HEK293 (cell line): Measurements from ENCODE around the gene S100A14.

Experiments
- CTCF ChIA-PET: fragments of 350-600 bp; formaldehyde crosslinking; extraction: SDS; loops from one replicate; lab custom pipeline; 2021; ENCODE audit warnings: antibody characterized with exemption; lab: Yijun Ruan, JAX
- POLR2A ChIA-PET: fragments of 300-600 bp; formaldehyde crosslinking; extraction: SDS; loops from one replicate; lab custom pipeline; 2020; ENCODE audit warnings: antibody characterized with exemption, inconsistent platforms; lab: Yijun Ruan, JAX
- H3K27ac ChIP-seq: fragments of 200-500 bp; sonication (Bioruptor generic); 2 replicates; pipeline ENCODE4 v1.5.1; 2014; ENCODE audit warnings: low read depth, low read length, control low read depth, inconsistent platforms; ENCODE audit errors: extremely low read depth
- H3K36me3 ChIP-seq, 2 experiments: fragments of 200-500 bp in 1 of 2; sonication (Bioruptor generic) in 1 of 2; 1 replicate in 1 of 2; 2 replicates in 1 of 2; pipeline ENCODE4 v1.5.1; 2014 to 2017; ENCODE audit warnings: inconsistent platforms in 2 of 2, low read length in 2 of 2; ENCODE audit not compliant: control insufficient read depth in 2 of 2, insufficient read depth in 1 of 2
- H3K4me1 ChIP-seq: fragments of 200-500 bp; sonication (Bioruptor generic); 2 replicates; pipeline ENCODE4 v1.5.1; 2014; ENCODE audit warnings: mild to moderate bottlenecking, low read length, inconsistent platforms; ENCODE audit not compliant: control insufficient read depth, insufficient read depth
- H3K4me3 ChIP-seq: 2 replicates; pipeline ENCODE4 v1.5.1; 2011; ENCODE audit warnings: low read depth, mild to moderate bottlenecking, control low read depth, low read length, moderate library complexity
- H3K9me3 ChIP-seq: fragments of 200-500 bp; sonication (Bioruptor generic); 2 replicates; pipeline ENCODE4 v1.5.1; 2014; ENCODE audit warnings: low read depth, low read length, inconsistent platforms; ENCODE audit not compliant: control insufficient read depth, insufficient read depth
- ZBTB17 ChIP-seq: fragments of 450-650 bp; formaldehyde crosslinking; IDR thresholded peaks from 2 replicates; pipeline ENCODE4 v1.5.1; 2016; ENCODE audit warnings: missing biosample characterization, missing genetic modification characterization
- ZBTB8A ChIP-seq: fragments of 450-650 bp; formaldehyde crosslinking; IDR thresholded peaks from 2 replicates; pipeline ENCODE4 v1.5.1; 2016; ENCODE audit warnings: missing biosample characterization, missing genetic modification characterization
- ZFHX2 ChIP-seq: fragments of 450-650 bp; formaldehyde crosslinking; conservative IDR thresholded peaks from 2 replicates; pipeline ENCODE4 v1.5.1; 2016; ENCODE audit warnings: missing biosample characterization, missing genetic modification characterization
- ZNF175 ChIP-seq: fragments of 450-650 bp; formaldehyde crosslinking; IDR thresholded peaks from 2 replicates; pipeline ENCODE4 v1.5.1; 2016; ENCODE audit warnings: missing biosample characterization, missing genetic modification characterization
- ZNF473 ChIP-seq: fragments of 450-650 bp; formaldehyde crosslinking; IDR thresholded peaks from 2 replicates; pipeline ENCODE4 v1.5.1; 2017; ENCODE audit warnings: missing biosample characterization, missing genetic modification characterization
- ZNF544 ChIP-seq: fragments of 450-650 bp; formaldehyde crosslinking; IDR thresholded peaks from 2 replicates; pipeline ENCODE4 v1.5.0; 2017; ENCODE audit warnings: missing biosample characterization, missing genetic modification characterization
- TF ChIP-seq, protein P1 (sequence below): fragments of 450-650 bp; formaldehyde crosslinking; IDR thresholded peaks from 2 replicates; pipeline ENCODE4 v1.5.1; 2016; ENCODE audit warnings: missing biosample characterization, missing genetic modification characterization, low read depth
- TF ChIP-seq, protein P2 (sequence below): fragments of 450-650 bp; formaldehyde crosslinking; IDR thresholded peaks from 2 replicates; pipeline ENCODE4 v1.5.1; 2016; ENCODE audit warnings: missing biosample characterization, missing genetic modification characterization, borderline replicate concordance
- TF ChIP-seq, protein P3 (sequence below): fragments of 450-650 bp; formaldehyde crosslinking; IDR thresholded peaks from 2 replicates; pipeline ENCODE4 v1.5.1; 2016; ENCODE audit warnings: missing biosample characterization, missing genetic modification characterization
- TF ChIP-seq, protein P4 (sequence below): fragments of 450-650 bp; formaldehyde crosslinking; IDR thresholded peaks from 2 replicates; pipeline ENCODE4 v1.5.1; 2016; ENCODE audit warnings: missing biosample characterization, missing genetic modification characterization
- TF ChIP-seq, protein P5 (sequence below): fragments of 450-650 bp; formaldehyde crosslinking; IDR thresholded peaks from 2 replicates; pipeline ENCODE4 v1.5.1; 2016; ENCODE audit warnings: missing biosample characterization, missing genetic modification characterization

S100A14 gene

DNA sequence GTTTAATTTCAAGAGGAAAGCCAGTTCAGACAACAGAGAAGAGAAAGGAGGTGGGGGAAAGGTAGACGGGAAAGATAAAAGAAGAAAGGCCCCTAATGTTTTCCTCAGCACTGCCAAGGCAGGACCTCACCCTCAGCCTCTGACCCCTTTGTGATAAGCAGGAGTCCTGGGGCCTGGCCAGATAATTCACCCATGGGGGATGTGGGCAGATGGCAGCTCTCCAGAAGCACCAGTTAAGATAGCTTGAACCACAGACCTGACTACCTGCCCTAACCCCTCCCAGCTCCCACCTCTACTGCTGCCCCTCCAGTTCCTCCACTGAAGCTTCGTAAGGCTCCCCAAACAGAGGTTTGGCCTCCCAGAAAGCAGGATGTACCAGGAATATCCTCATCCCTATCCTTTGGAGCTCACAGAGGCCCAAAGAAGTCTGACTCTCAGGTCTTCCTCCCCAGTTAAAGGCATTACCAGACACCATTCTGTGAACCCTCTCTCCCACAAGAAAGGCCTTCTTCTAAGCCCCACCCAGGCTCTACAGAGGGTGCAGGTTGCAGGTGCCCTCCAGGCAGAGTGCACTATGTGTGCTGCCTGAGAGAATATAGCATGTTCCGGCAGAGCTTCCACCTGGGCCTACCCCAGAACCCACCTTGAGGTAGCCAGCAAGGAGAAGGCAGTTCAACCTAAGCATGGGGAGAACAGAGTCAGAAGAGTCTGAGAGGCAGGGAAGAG is 33.2 kb upstream of the S100A14 start (continued):
- TF ChIP-seq, protein P1, sequence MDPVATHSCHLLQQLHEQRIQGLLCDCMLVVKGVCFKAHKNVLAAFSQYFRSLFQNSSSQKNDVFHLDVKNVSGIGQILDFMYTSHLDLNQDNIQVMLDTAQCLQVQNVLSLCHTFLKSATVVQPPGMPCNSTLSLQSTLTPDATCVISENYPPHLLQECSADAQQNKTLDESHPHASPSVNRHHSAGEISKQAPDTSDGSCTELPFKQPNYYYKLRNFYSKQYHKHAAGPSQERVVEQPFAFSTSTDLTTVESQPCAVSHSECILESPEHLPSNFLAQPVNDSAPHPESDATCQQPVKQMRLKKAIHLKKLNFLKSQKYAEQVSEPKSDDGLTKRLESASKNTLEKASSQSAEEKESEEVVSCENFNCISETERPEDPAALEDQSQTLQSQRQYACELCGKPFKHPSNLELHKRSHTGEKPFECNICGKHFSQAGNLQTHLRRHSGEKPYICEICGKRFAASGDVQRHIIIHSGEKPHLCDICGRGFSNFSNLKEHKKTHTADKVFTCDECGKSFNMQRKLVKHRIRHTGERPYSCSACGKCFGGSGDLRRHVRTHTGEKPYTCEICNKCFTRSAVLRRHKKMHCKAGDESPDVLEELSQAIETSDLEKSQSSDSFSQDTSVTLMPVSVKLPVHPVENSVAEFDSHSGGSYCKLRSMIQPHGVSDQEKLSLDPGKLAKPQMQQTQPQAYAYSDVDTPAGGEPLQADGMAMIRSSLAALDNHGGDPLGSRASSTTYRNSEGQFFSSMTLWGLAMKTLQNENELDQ (tag by site-specific recombination), result no peak
- TF ChIP-seq ZNF473 (tag by site-specific recombination) (no peak), ZNF544 (tag by site-specific recombination) (no peak), ZBTB8A (no peak)
- TF ChIP-seq, protein P2, sequence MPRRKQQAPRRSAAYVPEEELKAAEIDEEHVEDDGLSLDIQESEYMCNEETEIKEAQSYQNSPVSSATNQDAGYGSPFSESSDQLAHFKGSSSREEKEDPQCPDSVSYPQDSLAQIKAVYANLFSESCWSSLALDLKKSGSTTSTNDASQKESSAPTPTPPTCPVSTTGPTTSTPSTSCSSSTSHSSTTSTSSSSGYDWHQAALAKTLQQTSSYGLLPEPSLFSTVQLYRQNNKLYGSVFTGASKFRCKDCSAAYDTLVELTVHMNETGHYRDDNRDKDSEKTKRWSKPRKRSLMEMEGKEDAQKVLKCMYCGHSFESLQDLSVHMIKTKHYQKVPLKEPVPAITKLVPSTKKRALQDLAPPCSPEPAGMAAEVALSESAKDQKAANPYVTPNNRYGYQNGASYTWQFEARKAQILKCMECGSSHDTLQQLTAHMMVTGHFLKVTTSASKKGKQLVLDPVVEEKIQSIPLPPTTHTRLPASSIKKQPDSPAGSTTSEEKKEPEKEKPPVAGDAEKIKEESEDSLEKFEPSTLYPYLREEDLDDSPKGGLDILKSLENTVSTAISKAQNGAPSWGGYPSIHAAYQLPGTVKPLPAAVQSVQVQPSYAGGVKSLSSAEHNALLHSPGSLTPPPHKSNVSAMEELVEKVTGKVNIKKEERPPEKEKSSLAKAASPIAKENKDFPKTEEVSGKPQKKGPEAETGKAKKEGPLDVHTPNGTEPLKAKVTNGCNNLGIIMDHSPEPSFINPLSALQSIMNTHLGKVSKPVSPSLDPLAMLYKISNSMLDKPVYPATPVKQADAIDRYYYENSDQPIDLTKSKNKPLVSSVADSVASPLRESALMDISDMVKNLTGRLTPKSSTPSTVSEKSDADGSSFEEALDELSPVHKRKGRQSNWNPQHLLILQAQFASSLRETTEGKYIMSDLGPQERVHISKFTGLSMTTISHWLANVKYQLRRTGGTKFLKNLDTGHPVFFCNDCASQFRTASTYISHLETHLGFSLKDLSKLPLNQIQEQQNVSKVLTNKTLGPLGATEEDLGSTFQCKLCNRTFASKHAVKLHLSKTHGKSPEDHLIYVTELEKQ (tag by site-specific recombination), result no peak
- TF ChIP-seq, protein P3, sequence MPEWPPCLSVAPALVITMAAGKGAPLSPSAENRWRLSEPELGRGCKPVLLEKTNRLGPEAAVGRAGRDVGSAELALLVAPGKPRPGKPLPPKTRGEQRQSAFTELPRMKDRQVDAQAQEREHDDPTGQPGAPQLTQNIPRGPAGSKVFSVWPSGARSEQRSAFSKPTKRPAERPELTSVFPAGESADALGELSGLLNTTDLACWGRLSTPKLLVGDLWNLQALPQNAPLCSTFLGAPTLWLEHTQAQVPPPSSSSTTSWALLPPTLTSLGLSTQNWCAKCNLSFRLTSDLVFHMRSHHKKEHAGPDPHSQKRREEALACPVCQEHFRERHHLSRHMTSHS (tag by site-specific recombination), result no peak

DNA sequence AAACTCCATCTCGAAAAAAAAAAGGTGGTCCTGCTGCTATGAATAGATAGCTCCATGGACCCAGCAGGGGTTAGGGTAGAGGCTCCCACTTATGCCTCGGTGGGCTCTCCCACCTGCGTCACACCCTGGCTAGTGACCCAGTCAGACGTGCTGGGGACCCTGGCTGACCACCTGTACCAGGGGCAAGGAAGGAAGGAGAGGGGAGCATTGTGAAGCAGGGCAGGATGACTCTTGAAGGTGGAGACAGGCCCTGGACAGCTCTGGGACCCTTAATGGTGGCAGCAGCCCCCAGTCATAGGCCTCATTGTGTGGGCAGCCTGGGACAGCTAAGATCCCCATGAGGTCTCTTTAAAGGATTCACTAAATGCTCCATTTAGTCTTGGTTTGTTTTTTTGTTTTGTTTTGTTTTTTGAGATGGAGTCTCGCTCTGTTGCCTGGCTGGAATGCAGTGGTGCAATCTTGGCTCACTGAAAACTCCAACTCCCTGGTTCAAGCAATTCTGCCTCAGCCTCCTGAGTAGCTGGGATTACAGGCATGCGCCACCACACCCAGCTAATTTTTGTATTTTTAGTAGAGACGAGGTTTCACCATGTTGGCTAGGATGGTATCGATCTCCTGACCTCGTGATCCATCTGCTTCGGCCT is 32.0 kb upstream of the S100A14 start:
- H3K9me3 ChIP-seq, result no peaks in the 10 kb centered on the region
- TF ChIP-seq, protein P4, sequence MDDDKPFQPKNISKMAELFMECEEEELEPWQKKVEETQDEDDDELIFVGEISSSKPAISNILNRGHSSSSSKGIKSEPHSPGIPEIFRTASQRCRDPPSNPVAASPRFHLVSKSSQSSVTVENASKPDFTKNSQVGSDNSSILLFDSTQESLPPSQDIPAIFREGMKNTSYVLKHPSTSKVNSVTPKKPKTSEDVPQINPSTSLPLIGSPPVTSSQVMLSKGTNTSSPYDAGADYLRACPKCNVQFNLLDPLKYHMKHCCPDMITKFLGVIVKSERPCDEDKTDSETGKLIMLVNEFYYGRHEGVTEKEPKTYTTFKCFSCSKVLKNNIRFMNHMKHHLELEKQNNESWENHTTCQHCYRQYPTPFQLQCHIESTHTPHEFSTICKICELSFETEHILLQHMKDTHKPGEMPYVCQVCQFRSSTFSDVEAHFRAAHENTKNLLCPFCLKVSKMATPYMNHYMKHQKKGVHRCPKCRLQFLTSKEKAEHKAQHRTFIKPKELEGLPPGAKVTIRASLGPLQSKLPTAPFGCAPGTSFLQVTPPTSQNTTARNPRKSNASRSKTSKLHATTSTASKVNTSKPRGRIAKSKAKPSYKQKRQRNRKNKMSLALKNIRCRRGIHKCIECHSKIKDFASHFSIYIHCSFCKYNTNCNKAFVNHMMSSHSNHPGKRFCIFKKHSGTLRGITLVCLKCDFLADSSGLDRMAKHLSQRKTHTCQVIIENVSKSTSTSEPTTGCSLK (tag by site-specific recombination), result no peak
- TF ChIP-seq, protein P5, sequence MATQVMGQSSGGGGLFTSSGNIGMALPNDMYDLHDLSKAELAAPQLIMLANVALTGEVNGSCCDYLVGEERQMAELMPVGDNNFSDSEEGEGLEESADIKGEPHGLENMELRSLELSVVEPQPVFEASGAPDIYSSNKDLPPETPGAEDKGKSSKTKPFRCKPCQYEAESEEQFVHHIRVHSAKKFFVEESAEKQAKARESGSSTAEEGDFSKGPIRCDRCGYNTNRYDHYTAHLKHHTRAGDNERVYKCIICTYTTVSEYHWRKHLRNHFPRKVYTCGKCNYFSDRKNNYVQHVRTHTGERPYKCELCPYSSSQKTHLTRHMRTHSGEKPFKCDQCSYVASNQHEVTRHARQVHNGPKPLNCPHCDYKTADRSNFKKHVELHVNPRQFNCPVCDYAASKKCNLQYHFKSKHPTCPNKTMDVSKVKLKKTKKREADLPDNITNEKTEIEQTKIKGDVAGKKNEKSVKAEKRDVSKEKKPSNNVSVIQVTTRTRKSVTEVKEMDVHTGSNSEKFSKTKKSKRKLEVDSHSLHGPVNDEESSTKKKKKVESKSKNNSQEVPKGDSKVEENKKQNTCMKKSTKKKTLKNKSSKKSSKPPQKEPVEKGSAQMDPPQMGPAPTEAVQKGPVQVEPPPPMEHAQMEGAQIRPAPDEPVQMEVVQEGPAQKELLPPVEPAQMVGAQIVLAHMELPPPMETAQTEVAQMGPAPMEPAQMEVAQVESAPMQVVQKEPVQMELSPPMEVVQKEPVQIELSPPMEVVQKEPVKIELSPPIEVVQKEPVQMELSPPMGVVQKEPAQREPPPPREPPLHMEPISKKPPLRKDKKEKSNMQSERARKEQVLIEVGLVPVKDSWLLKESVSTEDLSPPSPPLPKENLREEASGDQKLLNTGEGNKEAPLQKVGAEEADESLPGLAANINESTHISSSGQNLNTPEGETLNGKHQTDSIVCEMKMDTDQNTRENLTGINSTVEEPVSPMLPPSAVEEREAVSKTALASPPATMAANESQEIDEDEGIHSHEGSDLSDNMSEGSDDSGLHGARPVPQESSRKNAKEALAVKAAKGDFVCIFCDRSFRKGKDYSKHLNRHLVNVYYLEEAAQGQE (tag by site-specific recombination), result 0 out of 2 replicates have a peak, but pooled peaks have one; percentile 28
- TF ChIP-seq ZBTB17 (tag by site-specific recombination) (0 out of 2 replicates have a peak, but pooled peaks have one; percentile 32), ZFHX2 (tag by site-specific recombination) (0 out of 2 replicates have a peak, but pooled peaks have one; percentile 8), ZNF175 (tag by site-specific recombination) (no peak)
- H3K4me3 ChIP-seq, result no peak overlapping the region
- CTCF ChIA-PET, result interaction anchor here (1.0 to 2.8 kb wide), 3 partner anchors 21 to 137 kb away, joined by 3 to 8 read pairs (median 6); partner anchors contain the start of gene S100A13
- peaks cover 23 to 44% of the 10 kb centered on the region in 2 experiments for H3K36me3 ChIP-seq
- POLR2A ChIA-PET, result interaction anchor here (0.6 to 3.6 kb wide), 13 partner anchors 8 to 330 kb away, joined by 3 to 25 read pairs (median 5); partner anchors contain the start of genes CHTOP, CREB3L4, ILF2 and S100A1
- no peak overlapping the region for H3K27ac ChIP-seq
- no peaks in the 10 kb centered on the region for H3K4me1 ChIP-seq
